Right lobe of liver (tissue), 6 donors: Measurements from ENCODE around the gene ASB15. TPM values are rescaled to one million over a fixed set of nuclear protein-coding genes. Genes with fewer than 3 reads are reported as not detected.
"Not testable (repeated sequence)": the region's sequence is repeated elsewhere in the genome, so short reads cannot be mapped to it uniquely, and the experiment has no call there.

Experiments used
- ATAC-seq, 4 donors: fragments of 200-7000 bp; cut with Tn5 transposase; one replicate each; pipeline ENCODE4 v1.9.1; 2020; ENCODE audit warnings: mild to moderate bottlenecking in 4 of 4, moderate library complexity in 4 of 4
- DNase-seq, 3 donors: peaks; one replicate each; pipeline ENCODE4 v3.0.0-alpha.2; 2020
- H3K27ac ChIP-seq, 3 donors: fragments of 200-600 bp; one replicate each; pipeline ENCODE4 v1.8.0; 2022
- H3K27me3 ChIP-seq, 2 donors: fragments of 200-600 bp; one replicate each; pipeline ENCODE4 v1.8.0; 2022
- H3K36me3 ChIP-seq, 4 donors: fragments of 200-600 bp; sonication (generic) in 1 of 4; one replicate each; pipeline versions ENCODE4 v1.5.1 to v1.8.0; 2017 to 2022; ENCODE audit warnings: control low read depth in 1 of 4
- H3K4me1 ChIP-seq, 4 donors: fragments of 200-600 bp; sonication (generic) in 1 of 4; one replicate each; pipeline versions ENCODE4 v1.5.1 to v1.8.0; 2017 to 2022; ENCODE audit warnings: control low read depth in 1 of 4
- H3K4me3 ChIP-seq, 3 donors: fragments of 200-600 bp; one replicate each; pipeline ENCODE4 v1.8.0; 2022
- H3K9me3 ChIP-seq, 4 donors: fragments of 200-600 bp; sonication (generic) in 1 of 4; one replicate each; pipeline versions ENCODE4 v1.5.1 to v1.8.0; 2017 to 2022; ENCODE audit warnings: control low read depth in 1 of 4
- CTCF ChIP-seq, 4 donors: fragments of 200-600 bp in 3 of 4; fragments of 450-650 bp in 1 of 4; IDR thresholded peaks; one replicate each; pipeline versions ENCODE4 v1.5.1 to v1.8.0; 2016 to 2022; ENCODE audit warnings: antibody characterized with exemption in 4 of 4, mild to moderate bottlenecking in 2 of 4
- POLR2A ChIP-seq: fragments of 450-650 bp; IDR thresholded peaks from one replicate; pipeline ENCODE4 v1.6.1; 2017; ENCODE audit warnings: antibody characterized with exemption, mild to moderate bottlenecking
- WGBS: methylation state at CpG from one replicate; pipeline ENCODE4 v1.1.6; 2018; ENCODE audit warnings: low coverage, low lambda C conversion rate; ENCODE audit not compliant: insufficient coverage; ENCODE audit errors: missing lambda C conversion rate; 5-methylcytosine and 5-hydroxymethylcytosine counted together
- intact Hi-C, 2 donors: fragments of 100-400 bp; cut with DNase I; formaldehyde crosslinking; loops; one replicate each; pipeline versions ENCODE4 v1.11.2 to v1.14.1; 2022
- long read RNA-seq: library from polyadenylated mRNA; unstranded; transcript quantifications from one replicate; pipeline ENCODE4 v2.0.0, GENCODE V29; 2019
- total RNA-seq, 6 experiments: library from RNA; depleted of rRNA in 2 of 6; stranded (reverse); fragments of >200 nt in 2 of 6; fragmentation: NEBNext Ultra II Directional in 3 of 6; extraction: Animal tissue kit (Norgen Biotek cat#: 25700) in 3 of 6; gene quantifications; one replicate each; pipeline versions ENCODE4 v1.1.0 to v1.2.4, GENCODE V29; 2016 to 2023
- donor health status: DM: no; HTN: yes; CAD: no.
- donor health status: DM: no; HTN: no; CAD: no.
- donor health status: DM: no; HTN: no; CAD: no.
- donor health status: DM: no; HTN: yes; CAD: no.
- donor health status: DM: no; HTN: yes; CAD: no.

Gene ASB15
- total RNA-seq: not detected
- long read RNA-seq: 0 reads

- no peak within 1 kb of the TSS for H3K27ac ChIP-seq
- no peaks in the 10 kb centered on the region for H3K4me1 ChIP-seq
- 89% methylated on average over 4 of the region's 4 CpGs for WGBS
- no peak for DNase-seq
- no peaks in the 10 kb centered on the region for H3K27me3 ChIP-seq
- no peak for ATAC-seq
- no peaks in the 10 kb centered on the region for H3K36me3 ChIP-seq
- intact Hi-C loops: no loop called here
- no peak for TF ChIP-seq POLR2A
- no peak for TF ChIP-seq CTCF (IDR thresholded peaks at IDR 0.05)
- no peak within 1 kb of the TSS for H3K4me3 ChIP-seq
- no peaks in the 10 kb centered on the region for H3K9me3 ChIP-seq
These were observed at the start of gene ASB15 for GRCh38 chr7:123601530-123601929. ASB15 (plus strand) TSS chr7:123601821; CDS start chr7:123614503, 12,682 bp downstream.

GRCh38 chr7:123552134-123552533 lies 49.5 kb upstream of the ASB15 start:
- H3K4me3 ChIP-seq, H3K9me3 ChIP-seq, H3K4me1 ChIP-seq, H3K27ac ChIP-seq, intact Hi-C loops, H3K27me3 ChIP-seq, DNase-seq, ATAC-seq: not testable (repeated sequence)
- H3K36me3 ChIP-seq: peaks cover 0 to 15% (median 5%) of the 10 kb centered on the region in 4 donors

GRCh38 chr7:123552641-123553040 lies 49.0 kb upstream of the ASB15 start:
- H3K27ac ChIP-seq: no peak overlapping the region
- no peaks in the 10 kb centered on the region for H3K27me3 ChIP-seq
- intact Hi-C loops: no loop called here
- H3K36me3 ChIP-seq: peaks cover 0 to 15% (median 5%) of the 10 kb centered on the region in 4 donors
- H3K9me3 ChIP-seq: no peaks in the 10 kb centered on the region
- no peak overlapping the region for H3K4me3 ChIP-seq
- DNase-seq (no peak), ATAC-seq (no peak)
- TF ChIP-seq CTCF (IDR thresholded peaks at IDR 0.05) (no peak), POLR2A (no peak)
- peaks cover 0 to 8% (median 0%) of the 10 kb centered on the region in 4 donors for H3K4me1 ChIP-seq
- 100% methylated on average over 2 of the region's 2 CpGs for WGBS

- intact Hi-C loops: no loop called here
- TF ChIP-seq POLR2A: no peak
- no peak for TF ChIP-seq CTCF (IDR thresholded peaks at IDR 0.05)
- H3K4me1 ChIP-seq: peaks cover 0 to 8% (median 0%) of the 10 kb centered on the region in 4 donors
These were observed 48.5 kb upstream of the ASB15 start for GRCh38 chr7:123553159-123553558.

GRCh38 chr7:123555484-123555883 lies 46.1 kb upstream of the ASB15 start:
- DNase-seq (no peak), ATAC-seq (no peak)
- intact Hi-C loops: no loop called here
- H3K9me3 ChIP-seq: no peaks in the 10 kb centered on the region
- H3K4me1 ChIP-seq: peaks cover 0 to 8% (median 0%) of the 10 kb centered on the region in 4 donors
- H3K36me3 ChIP-seq: peaks cover 0 to 3% (median 0%) of the 10 kb centered on the region in 4 donors
- no peak overlapping the region for H3K4me3 ChIP-seq
- TF ChIP-seq POLR2A (no peak), CTCF (IDR thresholded peaks at IDR 0.05) (no peak)
- no peak overlapping the region for H3K27ac ChIP-seq
- no peaks in the 10 kb centered on the region for H3K27me3 ChIP-seq

More at GRCh38 chr7:123553159-123553558, 48.5 kb upstream of the ASB15 start:
- DNase-seq (no peak), ATAC-seq (no peak)
- no peak overlapping the region for H3K27ac ChIP-seq
- peaks cover 0 to 15% (median 5%) of the 10 kb centered on the region in 4 donors for H3K36me3 ChIP-seq
- 86% methylated on average over 3 of the region's 3 CpGs for WGBS
- H3K27me3 ChIP-seq: no peaks in the 10 kb centered on the region
- H3K4me3 ChIP-seq: no peak overlapping the region
- no peaks in the 10 kb centered on the region for H3K9me3 ChIP-seq
